CD4-positive, alpha-beta T cell (primary cell): Measurements from ENCODE around the gene NT5C1B. TPM values are rescaled to one million over a fixed set of nuclear protein-coding genes. Genes with fewer than 3 reads are reported as not detected.

Experiments used
- ATAC-seq: fragments of 200-7000 bp; cut with Tn5 transposase; one replicate; pipeline ENCODE4 v1.10.0; 2022; ENCODE audit warnings: mild to moderate bottlenecking; ENCODE audit not compliant: poor library complexity
- CTCF ChIA-PET: fragments of 350-600 bp; sonication (Branson Sonifier 250); formaldehyde crosslinking; loops from one replicate; lab custom pipeline; 2021; ENCODE audit warnings: antibody characterized with exemption, inconsistent platforms; lab: Charles Lee
- POLR2A ChIA-PET: fragments of 350-600 bp; sonication (Branson Sonifier 250); formaldehyde crosslinking; loops from one replicate; lab custom pipeline; 2021; ENCODE audit warnings: antibody characterized with exemption, inconsistent platforms; lab: Charles Lee
- DNase-seq, 14 experiments: peaks; one replicate each; pipeline ENCODE4 v3.0.0-alpha.2; 2013 to 2020; ENCODE audit warnings: mixed read lengths in 2 of 14
- H3K27ac ChIP-seq, 2 donors: one replicate each; pipeline versions ENCODE4 v1.5.1 to v1.7.0; 2013; ENCODE audit warnings: low read length in 2 of 2, low read depth in 1 of 2, mild to moderate bottlenecking in 1 of 2
- H3K27me3 ChIP-seq, 2 experiments: 1 replicate in 1 of 2; 2 replicates in 1 of 2; pipeline versions ENCODE4 v1.6.1 to v1.7.0; 2013; ENCODE audit warnings: low read length in 2 of 2, control low read depth in 1 of 2, mild to moderate bottlenecking in 1 of 2, moderate library complexity in 1 of 2; ENCODE audit not compliant: insufficient read depth in 2 of 2, control insufficient read depth in 1 of 2
- H3K36me3 ChIP-seq: one replicate; pipeline ENCODE4 v1.6.1; 2013; ENCODE audit warnings: low read length, control low read depth; ENCODE audit not compliant: insufficient read depth
- H3K4me1 ChIP-seq: one replicate; pipeline ENCODE4 v1.6.1; 2013; ENCODE audit warnings: low read length, control low read depth; ENCODE audit not compliant: insufficient read depth
- H3K4me3 ChIP-seq: one replicate; pipeline ENCODE4 v1.5.1; 2013; ENCODE audit warnings: mild to moderate bottlenecking, low read length, moderate library complexity
- H3K9me3 ChIP-seq, 2 experiments: 1 replicate in 1 of 2; 2 replicates in 1 of 2; pipeline versions ENCODE4 v1.6.1 to v1.7.0; 2013; ENCODE audit warnings: low read length in 2 of 2, mild to moderate bottlenecking in 2 of 2, control low read depth in 1 of 2, moderate library complexity in 1 of 2; ENCODE audit not compliant: control insufficient read depth in 1 of 2, insufficient read depth in 1 of 2
- H3K27ac Mint-ChIP-seq: one replicate; pipeline ENCODE4 v1.8.0; 2020; ENCODE audit warnings: mixed read lengths
- H3K27me3 Mint-ChIP-seq: one replicate; pipeline ENCODE4 v1.8.0; 2021; ENCODE audit warnings: mixed read lengths
- H3K36me3 Mint-ChIP-seq: one replicate; pipeline ENCODE4 v1.8.0; 2021; ENCODE audit warnings: low read depth, mixed read lengths
- H3K4me1 Mint-ChIP-seq: one replicate; pipeline ENCODE4 v1.8.0; 2021; ENCODE audit warnings: low read depth, mixed read lengths
- H3K4me3 Mint-ChIP-seq: one replicate; pipeline ENCODE4 v1.8.0; 2020; ENCODE audit warnings: mild to moderate bottlenecking, mixed read lengths
- H3K9me3 Mint-ChIP-seq: one replicate; pipeline ENCODE4 v1.8.0; 2020; ENCODE audit warnings: mixed read lengths
- CTCF ChIP-seq: fragments of 200-600 bp; IDR thresholded peaks from one replicate; pipeline ENCODE4 v1.8.0; 2022; ENCODE audit warnings: antibody characterized with exemption, mild to moderate bottlenecking
- intact Hi-C, 2 experiments: fragments of 100-400 bp; cut with DNase I in 1 of 2; cut with micrococcal nuclease in 1 of 2; formaldehyde crosslinking; loops; one replicate each; pipeline versions ENCODE4 v1.15.1 to v1.9.0; 2023 to 2025; cut with DNase I, micrococcal nuclease
- total RNA-seq, 174 experiments: library from RNA in 2 of 174; stranded (reverse) in 2 of 174; gene quantifications; one replicate each; pipeline ENCODE4 v1.2.3 and lab custom pipeline; 2021 to 2026

NT5C1B gene
- total RNA-seq, 2 experiments from 2014 or later, result not detected

GRCh38 chr2:18558458-18558857 is 30.9 kb downstream of the NT5C1B start:
- Mint-ChIP-seq H3K27me3 (no peaks in the 10 kb centered on the region), H3K36me3 (peaks cover 60% of the 10 kb centered on the region), H3K4me3 (peak overlapping the region; percentile 97), H3K4me1 (peaks cover 66% of the 10 kb centered on the region), H3K27ac (peak overlapping the region; percentile 93), H3K9me3 (no peaks in the 10 kb centered on the region)
- no peak for TF ChIP-seq CTCF
- H3K27me3 ChIP-seq, result no peaks in the 10 kb centered on the region
- no peak overlapping the region for H3K27ac ChIP-seq
- ChIA-PET CTCF (no interaction called here), POLR2A (interaction anchor here (2.7 to 2.9 kb wide), 2 partner anchors 12 to 1341 kb away, joined by 15 to 37 read pairs; partner anchors contain the start of gene TTC32)
- H3K36me3 ChIP-seq, result peaks cover 17% of the 10 kb centered on the region
- no peak for ATAC-seq
- no peak overlapping the region for H3K4me3 ChIP-seq
- H3K9me3 ChIP-seq, result peaks cover 0 to under 1% of the 10 kb centered on the region in 2 experiments
- intact Hi-C loops, result loop anchor here in 1 of 2 experiments (10.0 kb wide), 1 partner anchor 1796 kb away; the partner anchor contains the start of gene PUM2
- no peak for DNase-seq
- H3K4me1 ChIP-seq, result peaks cover 13% of the 10 kb centered on the region

- peaks cover 13% of the 10 kb centered on the region for H3K4me1 ChIP-seq
- no peaks in the 10 kb centered on the region for H3K9me3 ChIP-seq
- intact Hi-C loops, result loop anchor here in 1 of 2 experiments (10.0 kb wide), 1 partner anchor 1798 kb away; the partner anchor contains the start of gene PUM2
- no peak overlapping the region for H3K27ac ChIP-seq
- peaks cover 60% of the 10 kb centered on the region for H3K36me3 Mint-ChIP-seq
- H3K27me3 ChIP-seq, result no peaks in the 10 kb centered on the region
- H3K4me3 ChIP-seq, result no peak overlapping the region
- H3K27ac Mint-ChIP-seq, result no peak overlapping the region
- no peaks in the 10 kb centered on the region for H3K9me3 Mint-ChIP-seq
- no peaks in the 10 kb centered on the region for H3K27me3 Mint-ChIP-seq
- ATAC-seq, result no peak
- CTCF ChIA-PET, result no interaction called here
- no peak for TF ChIP-seq CTCF
- POLR2A ChIA-PET, result no interaction called here
- peaks cover 76% of the 10 kb centered on the region for H3K4me1 Mint-ChIP-seq
- peaks cover 17% of the 10 kb centered on the region for H3K36me3 ChIP-seq
- no peak for DNase-seq
- H3K4me3 Mint-ChIP-seq, result peak overlapping the region; percentile 42
Observed at GRCh38 chr2:18557121-18557520, 32.2 kb downstream of the NT5C1B start.

DNA sequence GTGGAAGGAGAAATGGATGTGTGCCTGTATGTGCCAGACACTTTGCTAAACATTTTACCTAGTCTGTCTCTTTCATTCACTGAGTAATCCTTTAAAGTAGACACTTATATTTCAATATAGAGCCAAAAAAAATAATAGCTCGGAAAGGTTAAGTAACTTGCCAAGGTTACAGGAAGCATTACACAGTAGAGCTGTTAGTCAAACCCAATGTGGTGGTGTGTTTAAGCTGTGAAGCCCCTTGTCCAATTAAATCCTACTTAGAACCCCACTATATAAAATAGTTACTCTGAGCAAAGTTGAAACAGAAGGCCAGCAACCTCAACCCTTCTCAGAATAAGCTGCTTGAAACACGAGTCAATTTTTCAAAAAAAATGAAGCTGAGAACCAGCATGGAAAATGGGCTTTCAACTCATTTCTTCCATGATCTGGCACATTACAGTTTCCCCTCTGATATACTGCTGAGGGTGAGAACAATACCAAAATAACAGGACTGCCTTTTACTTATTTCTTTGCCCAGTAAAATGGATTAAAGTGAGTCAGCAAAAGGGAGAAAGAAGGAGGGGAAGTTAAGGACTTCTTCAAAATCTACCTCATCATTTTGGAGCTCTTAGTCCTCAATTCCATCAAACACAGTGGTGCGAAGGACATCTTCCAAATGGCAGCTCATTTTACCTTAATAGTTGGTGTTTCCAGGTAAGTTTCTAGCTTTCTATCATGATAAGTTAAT is 36.9 kb downstream of the NT5C1B start:
- no peaks in the 10 kb centered on the region for H3K9me3 Mint-ChIP-seq
- H3K36me3 Mint-ChIP-seq, result peaks cover 40% of the 10 kb centered on the region
- no peak for TF ChIP-seq CTCF
- H3K4me3 Mint-ChIP-seq, result no peak overlapping the region
- Histone ChIP-seq H3K4me3 (no peak overlapping the region), H3K36me3 (peaks cover 15% of the 10 kb centered on the region), H3K4me1 (no peaks in the 10 kb centered on the region), H3K27ac (no peak overlapping the region), H3K27me3 (no peaks in the 10 kb centered on the region), H3K9me3 (no peaks in the 10 kb centered on the region)
- ChIA-PET CTCF (interaction anchor here (1.5 kb wide), 1 partner anchor 12 kb away, joined by 3 read pairs; no protein-coding TSS in a partner anchor), POLR2A (no interaction called here)
- ATAC-seq, result no peak
- no peak for DNase-seq
- peaks cover 70% of the 10 kb centered on the region for H3K4me1 Mint-ChIP-seq
- intact Hi-C loops, result loop anchor here in 1 of 2 experiments (10.0 kb wide), 1 partner anchor 1802 kb away; the partner anchor contains the start of gene PUM2
- no peaks in the 10 kb centered on the region for H3K27me3 Mint-ChIP-seq
- H3K27ac Mint-ChIP-seq, result no peak overlapping the region
